ENCODE results near the gene METTL24. TPM values are rescaled to one million over a fixed set of nuclear protein-coding genes. Genes with fewer than 3 reads are reported as not detected.

The METTL24 gene
- total and polyA plus RNA-seq, 9 donors: 2.0 to 13.5 (median 6.6) TPM

DNA sequence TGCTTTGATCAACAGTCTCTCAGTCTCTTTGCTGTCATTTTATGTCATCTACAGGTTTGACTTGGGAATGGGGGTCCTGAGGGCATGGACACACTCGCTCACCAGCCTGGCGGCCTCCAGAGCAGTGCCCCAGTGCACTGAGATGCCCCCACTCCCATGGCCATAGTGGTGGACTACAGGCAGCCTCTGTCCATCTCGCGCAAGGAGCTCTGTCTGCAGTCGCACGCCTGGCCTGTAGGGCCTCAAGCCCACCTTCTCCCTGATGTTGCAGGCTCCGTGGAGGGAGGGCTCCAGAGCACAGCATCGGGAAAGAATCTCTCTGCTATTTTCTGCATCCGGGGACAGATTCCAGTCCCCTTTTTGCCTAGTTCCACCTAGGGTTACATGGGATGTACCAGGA, 34.6 kb upstream of the METTL24 start:
- intact Hi-C loops (cut with DNase I): loop anchor here (5.0 to 10.0 kb wide), 3 partner anchors 208 to 328 kb away; partner anchors contain the start of genes WASF1 (in 2 of the 4) and CDC40 (in 1 of the 4)
- TF ChIP-seq POLR2A (IDR thresholded peaks at IDR 0.05) (no peak), EP300 (IDR thresholded peaks at IDR 0.05) (no peak)

DNA sequence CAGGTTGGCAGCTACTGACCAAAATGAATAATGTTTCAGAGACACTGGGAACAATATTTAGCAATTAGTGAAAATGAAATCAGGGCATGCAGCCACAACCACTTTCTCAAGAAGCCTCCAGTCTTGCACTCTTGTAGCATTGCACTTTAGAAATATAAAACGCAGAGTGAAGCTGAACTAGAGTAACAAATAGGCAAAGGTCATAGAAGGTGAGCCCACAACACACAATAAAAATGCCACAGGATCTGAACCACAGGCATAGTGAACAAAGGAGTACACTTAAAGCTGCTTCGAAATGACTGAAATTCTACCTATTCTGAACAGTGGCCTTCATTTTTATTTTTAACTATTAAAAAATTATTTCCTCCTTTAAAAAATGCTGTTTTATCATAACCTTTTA, 32.3 kb upstream of the METTL24 start:
- Histone ChIP-seq H3K4me3 (no peak overlapping the region), H3K9me3 (no peaks in the 10 kb centered on the region), H3K36me3 (no peaks in the 10 kb centered on the region), H3K27me3 (no peaks in the 10 kb centered on the region), H3K4me1 (ENCODE audit: insufficient read depth) (peaks cover 6% of the 10 kb centered on the region), H3K27ac (no peak overlapping the region)
- no peak for TF ChIP-seq EP300 (IDR thresholded peaks at IDR 0.05)
- no peak for TF ChIP-seq POLR2A (IDR thresholded peaks at IDR 0.05)
- TF ChIP-seq, protein P1, sequence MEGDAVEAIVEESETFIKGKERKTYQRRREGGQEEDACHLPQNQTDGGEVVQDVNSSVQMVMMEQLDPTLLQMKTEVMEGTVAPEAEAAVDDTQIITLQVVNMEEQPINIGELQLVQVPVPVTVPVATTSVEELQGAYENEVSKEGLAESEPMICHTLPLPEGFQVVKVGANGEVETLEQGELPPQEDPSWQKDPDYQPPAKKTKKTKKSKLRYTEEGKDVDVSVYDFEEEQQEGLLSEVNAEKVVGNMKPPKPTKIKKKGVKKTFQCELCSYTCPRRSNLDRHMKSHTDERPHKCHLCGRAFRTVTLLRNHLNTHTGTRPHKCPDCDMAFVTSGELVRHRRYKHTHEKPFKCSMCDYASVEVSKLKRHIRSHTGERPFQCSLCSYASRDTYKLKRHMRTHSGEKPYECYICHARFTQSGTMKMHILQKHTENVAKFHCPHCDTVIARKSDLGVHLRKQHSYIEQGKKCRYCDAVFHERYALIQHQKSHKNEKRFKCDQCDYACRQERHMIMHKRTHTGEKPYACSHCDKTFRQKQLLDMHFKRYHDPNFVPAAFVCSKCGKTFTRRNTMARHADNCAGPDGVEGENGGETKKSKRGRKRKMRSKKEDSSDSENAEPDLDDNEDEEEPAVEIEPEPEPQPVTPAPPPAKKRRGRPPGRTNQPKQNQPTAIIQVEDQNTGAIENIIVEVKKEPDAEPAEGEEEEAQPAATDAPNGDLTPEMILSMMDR (IDR thresholded peaks at IDR 0.05): no peak
- intact Hi-C loops (cut with DNase I): loop anchor here (2.0 to 10.0 kb wide), 4 partner anchors 206 to 326 kb away; partner anchors contain the start of genes WASF1 (in 3 of the 4) and CDC40 (in 1 of the 4)
- WGBS, 3 donors: 38 to 51% (median 43%) methylated on average over 2 of the region's 2 CpGs
- DNase-seq: no peak

More for the DNA sequence above, 34.6 kb upstream of the METTL24 start:
- H3K27me3 ChIP-seq: no peaks in the 10 kb centered on the region
- no peak for DNase-seq
- H3K9me3 ChIP-seq: no peaks in the 10 kb centered on the region
- no peak overlapping the region for H3K27ac ChIP-seq
- H3K4me1 ChIP-seq (ENCODE audit: insufficient read depth): peaks cover 7% of the 10 kb centered on the region
- H3K36me3 ChIP-seq: no peaks in the 10 kb centered on the region
- no peak overlapping the region for H3K4me3 ChIP-seq
- 79 to 83% (median 82%) methylated on average over 9 of the region's 9 CpGs for WGBS, 3 donors

DNA sequence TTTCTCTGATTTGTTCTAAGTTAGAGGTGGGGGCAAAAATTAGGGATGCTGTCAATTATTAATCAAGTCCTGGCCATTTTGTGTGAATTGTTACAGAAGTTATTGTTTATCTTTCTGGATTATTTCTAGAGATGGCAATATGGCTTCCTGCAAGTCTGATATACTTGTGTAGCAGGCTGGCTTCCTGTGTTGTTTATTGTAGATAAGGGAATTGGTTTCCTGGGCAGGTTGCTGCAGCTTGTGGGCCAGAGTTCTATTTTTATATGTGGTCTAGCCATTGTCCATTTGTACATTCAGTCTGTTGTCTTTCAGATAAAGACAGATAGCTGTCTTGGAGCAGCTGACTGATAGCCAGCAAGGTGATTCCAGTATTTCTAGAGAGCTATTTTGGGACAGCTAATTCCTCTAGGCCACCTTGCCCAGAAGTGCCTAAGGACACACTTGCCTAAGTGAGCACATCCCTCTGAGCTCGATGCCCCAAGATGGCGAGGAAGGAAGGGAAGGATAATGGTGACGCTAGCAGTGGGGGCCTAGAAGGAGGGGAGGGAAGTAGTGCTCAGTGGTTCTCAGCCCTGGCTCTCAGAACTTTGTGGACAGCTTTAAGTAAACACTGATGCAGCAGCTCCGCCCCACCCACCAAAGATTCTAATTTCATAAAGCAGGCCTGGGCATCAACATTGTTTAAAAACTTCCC, 31.7 kb upstream of the METTL24 start:
- H3K9me3 ChIP-seq: no peaks in the 10 kb centered on the region
- DNase-seq: no peak
- H3K4me1 ChIP-seq (ENCODE audit: insufficient read depth): peaks cover 3% of the 10 kb centered on the region
- 88 to 91% (median 90%) methylated on average over 4 of the region's 4 CpGs for WGBS, 3 donors
- no peaks in the 10 kb centered on the region for H3K36me3 ChIP-seq
- intact Hi-C loops (cut with DNase I): loop anchor here (2.0 to 10.0 kb wide), 6 partner anchors 205 to 688 kb away; partner anchors contain the start of genes WASF1 (in 3 of the 4) and CDC40 (in 1 of the 4)
- no peak overlapping the region for H3K4me3 ChIP-seq
- no peak for TF ChIP-seq EP300 (IDR thresholded peaks at IDR 0.05)
- TF ChIP-seq POLR2A (IDR thresholded peaks at IDR 0.05): no peak
- TF ChIP-seq, protein P1 (IDR thresholded peaks at IDR 0.05): no peak
- no peaks in the 10 kb centered on the region for H3K27me3 ChIP-seq
- H3K27ac ChIP-seq: no peak overlapping the region

DNA sequence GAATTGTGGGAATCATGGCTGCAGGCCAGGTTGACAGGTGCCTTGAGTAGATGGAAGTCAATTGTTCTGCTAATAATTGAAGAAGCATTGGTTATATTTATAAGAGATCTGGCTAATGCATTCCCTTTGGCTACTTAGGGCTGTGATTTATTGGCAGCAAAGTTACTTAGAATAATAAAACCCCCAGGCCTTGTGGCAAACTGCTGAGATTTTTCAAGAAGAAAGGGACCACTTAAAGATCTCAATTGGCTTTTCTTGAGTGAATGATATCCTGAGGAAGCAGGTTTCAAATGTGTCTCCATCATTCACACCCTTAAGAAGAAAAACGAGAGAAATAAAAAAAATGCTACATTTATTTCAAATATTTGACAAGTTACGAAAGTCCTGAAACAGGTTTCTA, 29.8 kb upstream of the METTL24 start:
- H3K4me3 ChIP-seq: no peak overlapping the region
- no peaks in the 10 kb centered on the region for H3K27me3 ChIP-seq
- TF ChIP-seq POLR2A (IDR thresholded peaks at IDR 0.05) (no peak), EP300 (IDR thresholded peaks at IDR 0.05) (no peak)
- TF ChIP-seq, protein P1 (IDR thresholded peaks at IDR 0.05): no peak
- intact Hi-C loops (cut with DNase I): loop anchor here in 2 of 4 donors (2.0 to 10.0 kb wide), 3 partner anchors 323 to 686 kb away; no protein-coding TSS in a partner anchor
- H3K9me3 ChIP-seq: no peaks in the 10 kb centered on the region
- no peaks in the 10 kb centered on the region for H3K36me3 ChIP-seq
- no peak for DNase-seq
- H3K27ac ChIP-seq: no peak overlapping the region
- no peaks in the 10 kb centered on the region for H3K4me1 ChIP-seq (ENCODE audit: insufficient read depth)
- 84 to 93% (median 87%) methylated on average over 2 of the region's 2 CpGs for WGBS, 3 donors

DNA sequence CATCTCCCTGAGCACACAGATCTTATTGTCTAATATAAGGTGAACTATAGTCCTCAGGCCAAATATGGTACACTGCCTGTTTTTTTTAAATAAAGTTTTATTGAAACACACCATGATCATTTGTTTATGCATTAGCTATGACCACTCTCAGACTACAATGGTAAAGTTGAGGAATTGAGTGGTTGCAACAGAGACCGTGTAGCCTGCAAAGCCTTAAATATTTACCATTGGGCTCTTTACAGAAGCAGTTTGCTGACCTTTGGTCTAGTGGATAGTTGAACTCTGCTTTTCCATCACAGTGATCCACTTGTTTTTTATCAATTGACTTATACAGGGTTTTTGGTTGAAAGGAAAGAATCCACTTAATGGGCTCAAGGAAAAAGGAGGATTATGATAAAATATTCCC, 27.3 kb upstream of the METTL24 start:
- Histone ChIP-seq H3K4me3 (no peak overlapping the region), H3K27ac (no peak overlapping the region), H3K36me3 (no peaks in the 10 kb centered on the region), H3K9me3 (no peaks in the 10 kb centered on the region), H3K27me3 (no peaks in the 10 kb centered on the region), H3K4me1 (ENCODE audit: insufficient read depth) (no peaks in the 10 kb centered on the region)
- intact Hi-C loops (cut with DNase I): loop anchor here in 2 of 4 donors (5.0 to 10.0 kb wide), 2 partner anchors 321 to 683 kb away; no protein-coding TSS in a partner anchor
- TF ChIP-seq, protein P1 (IDR thresholded peaks at IDR 0.05): no peak
- TF ChIP-seq POLR2A (IDR thresholded peaks at IDR 0.05) (no peak), EP300 (IDR thresholded peaks at IDR 0.05) (no peak)
- WGBS, 3 donors: 85 to 89% (median 85%) methylated on average over 1 of the region's 1 CpG
- no peak for DNase-seq

Measured in ovary (tissue), 9 donors.